Thyroid gland (tissue), 4 donors: ENCODE measurements around the gene PRKCA.

Source experiments
- POLR2A ChIP-seq, 2 donors: fragments of 450-650 bp; IDR thresholded peaks; one replicate each; pipeline ENCODE4 v1.6.1; 2017; ENCODE audit warnings: antibody characterized with exemption in 2 of 2, mild to moderate bottlenecking in 2 of 2, moderate library complexity in 1 of 2
- TF ChIP-seq, protein P1 (sequence below), 6 experiments: fragments of 200-600 bp in 3 of 6; fragments of 450-650 bp in 3 of 6; sonication (generic) in 3 of 6; IDR thresholded peaks; one replicate each; pipeline ENCODE4 v1.5.1; 2016 to 2019; ENCODE audit warnings: antibody characterized with exemption in 6 of 6, mild to moderate bottlenecking in 2 of 6, inconsistent platforms in 1 of 6, moderate library complexity in 1 of 6

DNA sequence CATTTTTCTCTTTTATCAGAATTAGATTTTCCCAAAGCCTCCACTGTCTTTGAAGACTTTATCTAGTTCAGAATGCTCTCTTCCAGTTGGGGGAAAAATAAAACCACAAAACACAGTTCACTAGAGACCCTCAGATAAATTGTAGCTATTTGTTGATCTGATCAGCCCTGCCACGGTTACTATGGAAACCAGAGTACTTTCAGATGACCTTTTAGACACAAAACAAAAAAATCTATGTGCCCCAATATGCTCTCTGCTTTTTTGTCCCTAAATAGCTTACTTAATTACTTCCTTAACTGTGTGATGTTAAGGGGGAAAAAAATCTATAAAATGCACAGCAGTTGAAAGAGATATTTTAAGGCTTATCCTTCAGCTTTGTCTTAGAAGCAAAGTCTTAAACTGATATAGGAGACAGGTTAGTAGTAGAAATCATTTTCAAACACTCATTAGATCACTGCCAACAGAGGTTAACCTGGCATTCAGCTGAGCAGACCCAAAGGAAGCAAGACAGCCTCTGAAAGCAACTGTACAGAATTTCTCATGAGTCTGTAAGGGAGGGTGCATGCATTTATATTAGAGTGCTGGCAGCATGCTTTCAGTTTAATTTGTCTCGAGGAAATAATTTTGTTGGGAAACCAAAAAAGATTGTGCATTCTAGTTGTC is 402.6 kb downstream of the PRKCA start:
- TF ChIP-seq POLR2A (IDR thresholded peaks at IDR 0.05): no peak
- TF ChIP-seq, protein P1, sequence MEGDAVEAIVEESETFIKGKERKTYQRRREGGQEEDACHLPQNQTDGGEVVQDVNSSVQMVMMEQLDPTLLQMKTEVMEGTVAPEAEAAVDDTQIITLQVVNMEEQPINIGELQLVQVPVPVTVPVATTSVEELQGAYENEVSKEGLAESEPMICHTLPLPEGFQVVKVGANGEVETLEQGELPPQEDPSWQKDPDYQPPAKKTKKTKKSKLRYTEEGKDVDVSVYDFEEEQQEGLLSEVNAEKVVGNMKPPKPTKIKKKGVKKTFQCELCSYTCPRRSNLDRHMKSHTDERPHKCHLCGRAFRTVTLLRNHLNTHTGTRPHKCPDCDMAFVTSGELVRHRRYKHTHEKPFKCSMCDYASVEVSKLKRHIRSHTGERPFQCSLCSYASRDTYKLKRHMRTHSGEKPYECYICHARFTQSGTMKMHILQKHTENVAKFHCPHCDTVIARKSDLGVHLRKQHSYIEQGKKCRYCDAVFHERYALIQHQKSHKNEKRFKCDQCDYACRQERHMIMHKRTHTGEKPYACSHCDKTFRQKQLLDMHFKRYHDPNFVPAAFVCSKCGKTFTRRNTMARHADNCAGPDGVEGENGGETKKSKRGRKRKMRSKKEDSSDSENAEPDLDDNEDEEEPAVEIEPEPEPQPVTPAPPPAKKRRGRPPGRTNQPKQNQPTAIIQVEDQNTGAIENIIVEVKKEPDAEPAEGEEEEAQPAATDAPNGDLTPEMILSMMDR (IDR thresholded peaks at IDR 0.05): no peak
